Spinal cord (tissue), 10 donors: ENCODE measurements around the gene OPN5. TPM values are rescaled to one million over a fixed set of nuclear protein-coding genes. Genes with fewer than 3 reads are reported as not detected.
A peak's percentile ranks its signal among the peaks of the same experiment; 100 is the strongest.
"Not testable (repeated sequence)": the region's sequence is repeated elsewhere in the genome, so short reads cannot be mapped to it uniquely, and the experiment has no call there.

Experiments
- DNase-seq, 6 donors: peaks; one replicate each; pipeline versions ENCODE4 v3.0.0 to v3.0.0-alpha.2; 2013 to 2015; ENCODE audit warnings: low spot score in 6 of 6, low read depth in 4 of 6
- H3K27ac ChIP-seq: one replicate; pipeline ENCODE4 v1.5.1; 2013; ENCODE audit warnings: low read depth, low read length, control low read depth
- H3K27me3 ChIP-seq: one replicate; pipeline ENCODE4 v1.6.1; 2013; ENCODE audit warnings: low read length; ENCODE audit not compliant: control insufficient read depth, insufficient read depth
- H3K36me3 ChIP-seq: one replicate; pipeline ENCODE4 v1.6.1; 2013; ENCODE audit warnings: low read length; ENCODE audit not compliant: control insufficient read depth, insufficient read depth
- H3K4me1 ChIP-seq: one replicate; pipeline ENCODE4 v1.6.1; 2013; ENCODE audit warnings: low read length; ENCODE audit not compliant: control insufficient read depth, insufficient read depth
- H3K4me3 ChIP-seq: one replicate; pipeline ENCODE4 v1.5.1; 2013; ENCODE audit warnings: low read depth, low read length, control low read depth
- H3K9me3 ChIP-seq: one replicate; pipeline ENCODE4 v1.6.1; 2013; ENCODE audit warnings: low read length; ENCODE audit not compliant: control insufficient read depth, insufficient read depth
- WGBS: methylation state at CpG from one replicate; pipeline ENCODE4 v1.1.5; 2013; ENCODE audit warnings: missing lambda C conversion rate; ENCODE audit not compliant: insufficient coverage; 5-methylcytosine and 5-hydroxymethylcytosine counted together
- long read RNA-seq, 4 donors: transcript quantifications; one replicate each; lab custom pipeline, GENCODE V29; 2026
- polyA plus RNA-seq, 2 donors: library from polyadenylated mRNA; unstranded; fragments of 120-200 nt; gene quantifications; one replicate each; pipeline ENCODE4 v1.2.1, GENCODE V29; 2013; ENCODE audit not compliant: insufficient read length in 2 of 2
- total RNA-seq, 2 donors: library from RNA; depleted of rRNA in 1 of 2; stranded (reverse); fragments of 120-200 nt in 1 of 2; fragments of >200 nt in 1 of 2; gene quantifications; one replicate each; pipeline versions ENCODE4 v1.2.3 to v1.2.4, GENCODE V29; 2013 to 2014
- donor health status: healthy.

Gene OPN5
- total RNA-seq (under 1 TPM in 1 of 2 donors, not detected in 1; 0.10 TPM), polyA plus RNA-seq (1 to 10 TPM in 1 of 2 donors, under 1 TPM in 1; 0.59 to 1.0 TPM)
- long read RNA-seq, donor 1, result 0 reads
- long read RNA-seq, donor 2, result 0 reads
- long read RNA-seq, donor 3, result 0 reads
- long read RNA-seq, donor 4, result 0 reads

- no peak within 1 kb of the TSS for H3K4me3 ChIP-seq
Observed at GRCh38 chr6:47781732-47782131, at the start of gene OPN5. OPN5 (plus strand) TSS chr6:47782032; CDS start chr6:47782067, 35 bp downstream.

GRCh38 chr6:47733879-47734558 lies 47.8 kb upstream of the OPN5 start:
- DNase-seq, result no peak
- no peak overlapping the region for H3K27ac ChIP-seq

More at GRCh38 chr6:47781732-47782131, at the start of gene OPN5:
- H3K27ac ChIP-seq, result no peak within 1 kb of the TSS
- H3K36me3 ChIP-seq, result no peaks in the 10 kb centered on the region
- no peak for DNase-seq
- no peaks in the 10 kb centered on the region for H3K9me3 ChIP-seq
- 93% methylated on average over 6 of the region's 8 CpGs for WGBS
- H3K27me3 ChIP-seq, result no peaks in the 10 kb centered on the region
- no peaks in the 10 kb centered on the region for H3K4me1 ChIP-seq

GRCh38 chr6:47734831-47735481 lies 46.9 kb upstream of the OPN5 start:
- WGBS, result no CpG with 5 or more reads among the region's 4 CpGs
- DNase-seq, result no peak
- H3K27me3 ChIP-seq, result no peaks in the 10 kb centered on the region
- H3K36me3 ChIP-seq, result no peaks in the 10 kb centered on the region
- H3K4me3 ChIP-seq, result no peak overlapping the region
- H3K4me1 ChIP-seq, result no peaks in the 10 kb centered on the region
- no peaks in the 10 kb centered on the region for H3K9me3 ChIP-seq
- no peak overlapping the region for H3K27ac ChIP-seq

More at GRCh38 chr6:47733879-47734558, 47.8 kb upstream of the OPN5 start:
- Histone ChIP-seq H3K4me3 (no peak overlapping the region), H3K4me1 (no peaks in the 10 kb centered on the region), H3K27me3 (no peaks in the 10 kb centered on the region), H3K9me3 (no peaks in the 10 kb centered on the region), H3K36me3 (no peaks in the 10 kb centered on the region)
- WGBS, result no CpG with 5 or more reads among the region's 2 CpGs

- WGBS, result 75% methylated on average over 4 of the region's 7 CpGs
- no peak for DNase-seq
Observed at GRCh38 chr6:47736083-47736700, 45.6 kb upstream of the OPN5 start.

GRCh38 chr6:47737406-47737805 lies 44.4 kb upstream of the OPN5 start:
- H3K4me3 ChIP-seq, result no peak overlapping the region
- H3K9me3 ChIP-seq, result no peaks in the 10 kb centered on the region
- 71% methylated on average over 2 of the region's 2 CpGs for WGBS
- no peaks in the 10 kb centered on the region for H3K27me3 ChIP-seq
- no peaks in the 10 kb centered on the region for H3K36me3 ChIP-seq
- H3K4me1 ChIP-seq, result no peaks in the 10 kb centered on the region
- H3K27ac ChIP-seq, result no peak overlapping the region
- DNase-seq, result peak in 1 of 6 donors; percentile 15

More at GRCh38 chr6:47736083-47736700, 45.6 kb upstream of the OPN5 start:
- Histone ChIP-seq H3K27me3 (no peaks in the 10 kb centered on the region), H3K36me3 (no peaks in the 10 kb centered on the region), H3K4me1 (no peaks in the 10 kb centered on the region), H3K27ac (no peak overlapping the region), H3K9me3 (no peaks in the 10 kb centered on the region), H3K4me3 (no peak overlapping the region)

GRCh38 chr6:47740714-47741113 lies 41.1 kb upstream of the OPN5 start:
- no peaks in the 10 kb centered on the region for H3K36me3 ChIP-seq
- peaks cover 1% of the 10 kb centered on the region for H3K9me3 ChIP-seq
- no peak overlapping the region for H3K4me3 ChIP-seq
- no CpG with 5 or more reads among the region's 1 CpG for WGBS
- no peaks in the 10 kb centered on the region for H3K27me3 ChIP-seq
- H3K4me1 ChIP-seq, result no peaks in the 10 kb centered on the region
- DNase-seq, result no peak
- no peak overlapping the region for H3K27ac ChIP-seq

GRCh38 chr6:47741807-47742206 lies 40.0 kb upstream of the OPN5 start:
- Histone ChIP-seq H3K36me3 (no peaks in the 10 kb centered on the region), H3K4me3 (no peak overlapping the region), H3K27ac (no peak overlapping the region), H3K9me3 (peaks cover 1% of the 10 kb centered on the region), H3K27me3 (no peaks in the 10 kb centered on the region), H3K4me1 (no peaks in the 10 kb centered on the region)
- no peak for DNase-seq
- WGBS, result 72% methylated on average over 2 of the region's 2 CpGs

GRCh38 chr6:47743744-47744143 lies 38.1 kb upstream of the OPN5 start:
- Histone ChIP-seq H3K36me3 (no peaks in the 10 kb centered on the region), H3K27me3 (no peaks in the 10 kb centered on the region), H3K27ac (no peak overlapping the region), H3K4me3 (no peak overlapping the region), H3K4me1 (no peaks in the 10 kb centered on the region), H3K9me3 (peaks cover 1% of the 10 kb centered on the region)
- no peak for DNase-seq

GRCh38 chr6:47745269-47745668 lies 36.6 kb upstream of the OPN5 start:
- H3K27me3 ChIP-seq, DNase-seq, H3K4me1 ChIP-seq, H3K36me3 ChIP-seq, H3K27ac ChIP-seq, H3K4me3 ChIP-seq, H3K9me3 ChIP-seq: not testable (repeated sequence)
- WGBS, result no CpG with 5 or more reads among the region's 3 CpGs
